ENCODE results near the gene TIMP2. TPM values are rescaled to one million over a fixed set of nuclear protein-coding genes. Genes with fewer than 3 reads are reported as not detected.

The TIMP2 gene
- total and polyA plus RNA-seq, 2 donors from 2014 or later = 72.1 to 172 TPM

DNA sequence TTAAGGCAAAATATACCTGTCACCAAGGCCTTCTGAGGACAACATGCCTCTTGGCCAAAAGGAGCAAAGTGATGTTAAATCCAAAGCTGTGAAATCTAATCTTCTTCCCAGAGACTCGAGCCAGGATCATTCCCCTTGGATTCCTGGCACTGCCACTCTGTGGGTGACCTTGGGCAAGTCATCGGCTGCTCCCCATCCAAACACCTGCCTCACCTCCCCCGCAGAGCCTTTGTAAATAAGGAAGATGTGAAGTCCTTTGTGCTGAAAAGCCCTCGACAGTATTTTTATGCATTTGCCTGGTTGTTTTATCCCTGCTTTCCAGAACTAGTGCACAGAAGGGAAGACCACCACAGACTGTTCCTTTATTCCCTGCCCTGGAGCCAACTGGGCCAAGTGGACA is 16.8 kb downstream of the TIMP2 start:
- no peak overlapping the region for H3K27ac ChIP-seq (ENCODE audit: low read depth in 2 of 2, low read length in 2 of 2)
- intact Hi-C loops (cut with DNase I) = no loop called here
- no peaks in the 10 kb centered on the region for H3K36me3 ChIP-seq (ENCODE audit: control insufficient read depth in 2 of 3, insufficient read depth in 3 of 3, low read length in 3 of 3)
- FAIRE-seq (no peak), DNase-seq (no peak)
- H3K27me3 ChIP-seq (ENCODE audit: control insufficient read depth, insufficient read depth, low read length) = no peaks in the 10 kb centered on the region
- no peaks in the 10 kb centered on the region for H3K9me3 ChIP-seq (ENCODE audit: control insufficient read depth in 2 of 3, insufficient read depth in 1 of 3, low read length in 3 of 3)
- no peak overlapping the region for H3K9ac ChIP-seq (ENCODE audit: low read length in 3 of 3)
- H3K4me3 ChIP-seq (ENCODE audit: low read length in 3 of 3) = no peak overlapping the region
- TF ChIP-seq, protein P1, sequence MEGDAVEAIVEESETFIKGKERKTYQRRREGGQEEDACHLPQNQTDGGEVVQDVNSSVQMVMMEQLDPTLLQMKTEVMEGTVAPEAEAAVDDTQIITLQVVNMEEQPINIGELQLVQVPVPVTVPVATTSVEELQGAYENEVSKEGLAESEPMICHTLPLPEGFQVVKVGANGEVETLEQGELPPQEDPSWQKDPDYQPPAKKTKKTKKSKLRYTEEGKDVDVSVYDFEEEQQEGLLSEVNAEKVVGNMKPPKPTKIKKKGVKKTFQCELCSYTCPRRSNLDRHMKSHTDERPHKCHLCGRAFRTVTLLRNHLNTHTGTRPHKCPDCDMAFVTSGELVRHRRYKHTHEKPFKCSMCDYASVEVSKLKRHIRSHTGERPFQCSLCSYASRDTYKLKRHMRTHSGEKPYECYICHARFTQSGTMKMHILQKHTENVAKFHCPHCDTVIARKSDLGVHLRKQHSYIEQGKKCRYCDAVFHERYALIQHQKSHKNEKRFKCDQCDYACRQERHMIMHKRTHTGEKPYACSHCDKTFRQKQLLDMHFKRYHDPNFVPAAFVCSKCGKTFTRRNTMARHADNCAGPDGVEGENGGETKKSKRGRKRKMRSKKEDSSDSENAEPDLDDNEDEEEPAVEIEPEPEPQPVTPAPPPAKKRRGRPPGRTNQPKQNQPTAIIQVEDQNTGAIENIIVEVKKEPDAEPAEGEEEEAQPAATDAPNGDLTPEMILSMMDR (IDR thresholded peaks at IDR 0.05; ENCODE audit: borderline replicate concordance, extremely low read depth, insufficient read depth) = no peak
- peaks cover 0 to 5% (median 0%) of the 10 kb centered on the region in 3 donors for H3K4me1 ChIP-seq (ENCODE audit: control insufficient read depth in 2 of 3, insufficient read depth in 2 of 3, low read depth in 1 of 3, low read length in 3 of 3)

DNA sequence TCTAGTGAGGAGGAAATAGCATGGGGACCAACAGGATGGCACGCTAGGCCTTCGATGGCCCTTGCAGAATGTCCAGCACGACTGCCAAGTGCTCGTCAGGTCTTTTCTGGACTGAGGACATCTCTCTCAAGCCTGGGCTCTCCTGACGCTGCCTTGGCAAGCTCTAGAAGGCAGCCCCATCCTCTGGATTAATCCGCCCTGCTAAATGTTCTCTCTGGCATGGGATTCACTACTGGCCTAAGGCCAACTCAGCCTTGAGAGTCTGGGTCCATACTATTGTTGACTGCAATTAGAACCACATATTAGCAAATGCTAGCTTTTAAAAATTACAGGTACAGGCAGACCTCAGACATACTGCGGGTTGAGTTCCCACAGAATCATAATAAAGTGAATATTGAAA is 19.6 kb downstream of the TIMP2 start:
- Histone ChIP-seq H3K9me3 (ENCODE audit: control insufficient read depth in 2 of 3, insufficient read depth in 1 of 3, low read length in 3 of 3) (no peaks in the 10 kb centered on the region), H3K27me3 (ENCODE audit: control insufficient read depth, insufficient read depth, low read length) (no peaks in the 10 kb centered on the region), H3K4me1 (ENCODE audit: control insufficient read depth in 2 of 3, insufficient read depth in 2 of 3, low read depth in 1 of 3, low read length in 3 of 3) (peaks cover 0 to 13% (median 0%) of the 10 kb centered on the region in 3 donors), H3K27ac (ENCODE audit: low read depth in 2 of 2, low read length in 2 of 2) (no peak overlapping the region), H3K9ac (ENCODE audit: low read length in 3 of 3) (no peak overlapping the region), H3K4me3 (ENCODE audit: low read length in 3 of 3) (no peak overlapping the region), H3K36me3 (ENCODE audit: control insufficient read depth in 2 of 3, insufficient read depth in 3 of 3, low read length in 3 of 3) (no peaks in the 10 kb centered on the region)
- intact Hi-C loops (cut with DNase I) = no loop called here
- TF ChIP-seq, protein P1 (IDR thresholded peaks at IDR 0.05; ENCODE audit: borderline replicate concordance, extremely low read depth, insufficient read depth) = no peak
- no peak for DNase-seq
- FAIRE-seq = no peak

DNA sequence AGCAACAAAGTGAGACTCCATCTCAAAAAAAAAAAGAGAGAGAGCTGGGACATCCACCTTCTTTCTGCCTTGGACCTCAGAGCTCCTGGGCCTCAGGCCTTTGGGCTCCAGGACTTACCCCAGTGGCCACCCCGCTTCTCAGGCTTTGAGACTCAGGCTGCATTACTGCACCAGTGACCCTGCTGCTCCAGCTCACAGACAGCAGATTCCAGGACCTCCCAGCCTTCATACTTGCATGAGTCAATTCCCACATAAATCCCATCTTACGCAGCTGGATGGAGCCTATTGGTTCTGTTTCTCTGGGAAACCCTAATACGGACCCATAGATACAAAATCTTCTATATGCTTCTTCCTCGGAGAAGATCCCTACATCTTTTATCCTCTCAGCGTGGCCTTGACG is 20.1 kb downstream of the TIMP2 start:
- no peak overlapping the region for H3K27ac ChIP-seq (ENCODE audit: low read depth in 2 of 2, low read length in 2 of 2)
- H3K36me3 ChIP-seq (ENCODE audit: control insufficient read depth in 2 of 3, insufficient read depth in 3 of 3, low read length in 3 of 3) = no peaks in the 10 kb centered on the region
- no peaks in the 10 kb centered on the region for H3K9me3 ChIP-seq (ENCODE audit: control insufficient read depth in 2 of 3, insufficient read depth in 1 of 3, low read length in 3 of 3)
- no peak for FAIRE-seq
- H3K27me3 ChIP-seq (ENCODE audit: control insufficient read depth, insufficient read depth, low read length) = no peaks in the 10 kb centered on the region
- no peak overlapping the region for H3K9ac ChIP-seq (ENCODE audit: low read length in 3 of 3)
- intact Hi-C loops (cut with DNase I) = no loop called here
- no peak for DNase-seq
- no peak overlapping the region for H3K4me3 ChIP-seq (ENCODE audit: low read length in 3 of 3)
- H3K4me1 ChIP-seq (ENCODE audit: control insufficient read depth in 2 of 3, insufficient read depth in 2 of 3, low read depth in 1 of 3, low read length in 3 of 3) = peaks cover 0 to 13% (median 0%) of the 10 kb centered on the region in 3 donors
- TF ChIP-seq, protein P1 (IDR thresholded peaks at IDR 0.05; ENCODE audit: borderline replicate concordance, extremely low read depth, insufficient read depth) = no peak

DNA sequence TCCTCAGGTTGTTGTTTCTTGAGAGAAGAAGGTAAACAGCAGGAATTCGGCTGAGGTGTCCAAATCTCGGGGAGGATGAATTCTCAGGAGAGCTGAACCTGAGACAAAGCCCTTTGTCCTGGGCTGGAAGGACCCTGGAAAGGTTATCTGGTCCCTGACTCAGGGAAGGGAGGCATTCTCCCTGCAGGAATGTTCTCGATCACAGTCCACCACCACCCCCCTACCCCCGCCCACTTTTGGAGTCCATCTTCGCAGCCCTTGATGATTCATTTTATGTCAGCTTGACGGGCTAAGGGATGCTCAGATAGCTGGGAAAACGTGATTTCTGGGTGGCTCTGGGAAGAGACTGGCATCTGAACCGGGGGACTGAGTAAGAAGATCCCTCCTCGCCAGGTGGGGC is 20.8 kb downstream of the TIMP2 start:
- H3K36me3 ChIP-seq (ENCODE audit: control insufficient read depth in 2 of 3, insufficient read depth in 3 of 3, low read length in 3 of 3) = no peaks in the 10 kb centered on the region
- H3K4me1 ChIP-seq (ENCODE audit: control insufficient read depth in 2 of 3, insufficient read depth in 2 of 3, low read depth in 1 of 3, low read length in 3 of 3) = peaks cover 0 to 16% (median 0%) of the 10 kb centered on the region in 3 donors
- DNase-seq (no peak), FAIRE-seq (no peak)
- no peaks in the 10 kb centered on the region for H3K9me3 ChIP-seq (ENCODE audit: control insufficient read depth in 2 of 3, insufficient read depth in 1 of 3, low read length in 3 of 3)
- intact Hi-C loops (cut with DNase I) = no loop called here
- H3K27me3 ChIP-seq (ENCODE audit: control insufficient read depth, insufficient read depth, low read length) = no peaks in the 10 kb centered on the region
- TF ChIP-seq, protein P1 (IDR thresholded peaks at IDR 0.05; ENCODE audit: borderline replicate concordance, extremely low read depth, insufficient read depth) = no peak
- no peak overlapping the region for H3K4me3 ChIP-seq (ENCODE audit: low read length in 3 of 3)
- no peak overlapping the region for H3K9ac ChIP-seq (ENCODE audit: low read length in 3 of 3)
- no peak overlapping the region for H3K27ac ChIP-seq (ENCODE audit: low read depth in 2 of 2, low read length in 2 of 2)

Measured in kidney (tissue), 14 donors.